GM12878 (cell line): ENCODE measurements around the gene ZSCAN10. TPM values are rescaled to one million over a fixed set of nuclear protein-coding genes. Genes with fewer than 3 reads are reported as not detected.
A peak's percentile ranks its signal among the peaks of the same experiment; 100 is the strongest.

Experiments used
- ATAC-seq: fragments of 200-7000 bp; cut with Tn5 transposase; 3 replicates; pipeline ENCODE4 v1.9.1; 2020; ENCODE audit warnings: mild to moderate bottlenecking, moderate library complexity
- BruUV-seq: library from RNA; stranded (reverse); fragments of 400-500 nt; replicated peaks from 2 replicates; lab custom pipeline; 2021; lab: Mats Ljungman, UMichigan
- CTCF ChIA-PET: fragments of 300-600 bp; sonication (Branson Sonifier 250); formaldehyde crosslinking; extraction: SDS; loops from one replicate; lab custom pipeline; 2021; ENCODE audit warnings: inconsistent platforms; lab: Yijun Ruan, JAX
- POLR2A ChIA-PET: fragments of 350-600 bp; formaldehyde crosslinking; extraction: SDS; loops from one replicate; lab custom pipeline; 2021; ENCODE audit warnings: inconsistent platforms; lab: Charles Lee
- RAD21 ChIA-PET: fragments of 300-600 bp; sonication (Branson Sonifier 250); formaldehyde crosslinking; loops from one replicate; lab custom pipeline; 2023; ENCODE audit warnings: antibody characterized with exemption; ENCODE audit not compliant: unreplicated experiment; lab: Charles Lee
- SMC1A ChIA-PET: fragments of 300-600 bp; sonication (Branson Sonifier 250); formaldehyde crosslinking; loops from one replicate; lab custom pipeline; 2023; ENCODE audit not compliant: unreplicated experiment, uncharacterized antibody; lab: Charles Lee
- DNase-seq: peaks from one replicate; pipeline ENCODE4 v3.0.0-alpha.2; 2011; ENCODE audit warnings: low read depth, low spot score
- FAIRE-seq: peaks from 3 replicates; lab custom pipeline; 2011; peaks lifted over from hg19 to GRCh38; lab: Jason Lieb, UNC
- H2AFZ ChIP-seq: 2 replicates; pipeline ENCODE4 v1.6.0; 2011; ENCODE audit warnings: low read depth, low read length, control low read depth; ENCODE audit not compliant: control insufficient read depth
- H3K27ac ChIP-seq: 2 replicates; pipeline ENCODE4 v1.5.1; 2011; ENCODE audit warnings: control low read depth; ENCODE audit not compliant: control insufficient read depth, insufficient read depth
- H3K27me3 ChIP-seq, 2 experiments: replicated peaks in 1 of 2; 2 replicates each; pipeline versions ENCODE4 v1.6.0 to v1.6.1; 2011; ENCODE audit warnings: low read length in 1 of 2; ENCODE audit not compliant: control insufficient read depth in 2 of 2, insufficient read depth in 2 of 2
- H3K36me3 ChIP-seq, 2 experiments: 2 replicates each; pipeline ENCODE4 v1.5.1; 2011; ENCODE audit warnings: low read length in 1 of 2; ENCODE audit not compliant: control insufficient read depth in 2 of 2, insufficient read depth in 2 of 2
- H3K4me1 ChIP-seq: 2 replicates; pipeline ENCODE4 v1.6.1; 2011; ENCODE audit warnings: mild to moderate bottlenecking, low read length, moderate library complexity, mixed read lengths; ENCODE audit not compliant: control insufficient read depth, insufficient read depth
- H3K4me2 ChIP-seq: 2 replicates; pipeline ENCODE4 v1.6.0; 2011; ENCODE audit warnings: control low read depth; ENCODE audit not compliant: control insufficient read depth, insufficient read depth
- H3K4me3 ChIP-seq: fragments of 200-600 bp; sonication (generic); 2 replicates; pipeline ENCODE4 v1.5.1; 2016
- H3K79me2 ChIP-seq: 2 replicates; pipeline ENCODE4 v1.6.0; 2011; ENCODE audit warnings: low read length; ENCODE audit not compliant: control insufficient read depth, insufficient read depth
- H3K9ac ChIP-seq: 2 replicates; pipeline ENCODE4 v1.8.0; 2011; ENCODE audit warnings: low read length, control low read depth, mixed read lengths; ENCODE audit not compliant: control insufficient read depth, insufficient read depth
- H3K9me3 ChIP-seq: replicated peaks from 3 replicates; pipeline ENCODE4 v1.5.1; 2011; ENCODE audit warnings: mild to moderate bottlenecking, low read length; ENCODE audit not compliant: control insufficient read depth, insufficient read depth
- H4K20me1 ChIP-seq: 2 replicates; pipeline ENCODE4 v1.6.0; 2011; ENCODE audit not compliant: control insufficient read depth, insufficient read depth
- HDAC6 ChIP-seq: fragments of 200-600 bp; sonication (generic); IDR thresholded peaks from one replicate; pipeline ENCODE4 v1.8.0; 2017; ENCODE audit warnings: antibody characterized with exemption; ENCODE audit not compliant: unreplicated experiment
- IRF4 ChIP-seq: IDR thresholded peaks from 2 replicates; pipeline ENCODE4 v1.6.1; 2011; ENCODE audit warnings: low read depth, low read length
- MYB ChIP-seq: fragments of 150-350 bp; IDR thresholded peaks from 2 replicates; pipeline ENCODE4 v1.6.1; 2014; ENCODE audit warnings: mild to moderate bottlenecking, low read depth, low read length, borderline replicate concordance
- RAD51 ChIP-seq: fragments of 450-650 bp; IDR thresholded peaks from 2 replicates; pipeline ENCODE4 v1.6.1; 2016; ENCODE audit warnings: moderate library complexity, mild to moderate bottlenecking, inconsistent platforms
- RFX5 ChIP-seq: IDR thresholded peaks from 2 replicates; pipeline ENCODE4 v1.6.1; 2011; ENCODE audit warnings: low read depth, low read length, improper control_type of control experiment
- RUNX3 ChIP-seq: IDR thresholded peaks from 2 replicates; pipeline ENCODE4 v1.6.1; 2012; ENCODE audit warnings: low read length, inconsistent platforms
- SIX5 ChIP-seq: IDR thresholded peaks from 2 replicates; pipeline ENCODE4 v1.6.1; 2011; ENCODE audit warnings: mild to moderate bottlenecking, low read depth, low read length, moderate library complexity; ENCODE audit not compliant: severe bottlenecking
- SMC3 ChIP-seq: IDR thresholded peaks from 2 replicates; pipeline ENCODE4 v1.6.1; 2011; ENCODE audit warnings: low read length, improper control_type of control experiment, borderline replicate concordance
- SUZ12 ChIP-seq: fragments of 200-600 bp; sonication (generic); IDR thresholded peaks from one replicate; pipeline ENCODE4 v1.6.1; 2018; ENCODE audit warnings: antibody characterized with exemption, mild to moderate bottlenecking; ENCODE audit not compliant: unreplicated experiment
- ZNF384 ChIP-seq: IDR thresholded peaks from 2 replicates; pipeline ENCODE4 v1.6.1; 2012; ENCODE audit warnings: low read depth, mild to moderate bottlenecking, low read length, improper control_type of control experiment, borderline replicate concordance
- WGBS: methylation state at CpG from one replicate; pipeline ENCODE4 v1.1.6; 2016; ENCODE audit warnings: low lambda C conversion rate; ENCODE audit not compliant: insufficient replicate concordance, insufficient coverage; ENCODE audit errors: missing lambda C conversion rate; 5-methylcytosine and 5-hydroxymethylcytosine counted together
- in situ Hi-C: fragments of 300-500 bp; cut with MboI; formaldehyde crosslinking; loops from 9 replicates; pipeline ENCODE4 v1.14.3; 2018; ENCODE audit warnings: mixed read lengths
- intact Hi-C: fragments of 100-400 bp; cut with micrococcal nuclease; formaldehyde crosslinking; loops from one replicate; pipeline ENCODE4 v1.14.2; 2022; ENCODE audit not compliant: unreplicated experiment
- polyA plus RNA-seq, 11 experiments: library from polyadenylated mRNA; depleted of rRNA in 4 of 11; unstranded in 6 of 11; stranded (reverse) in 5 of 11; fragments of >200 nt; fragmentation: Nextera tagmentation in 4 of 11; fragmentation: Illumina TruSeq in 1 of 11; extraction: Ambion mirVana in 4 of 11; extraction: Trizol in 1 of 11; gene quantifications; 1 replicate in 1 of 11; 2 replicates in 10 of 11; pipeline versions ENCODE4 v1.2.1 to v1.2.3, GENCODE V29; 2011 to 2016; ENCODE audit warnings: inconsistent platforms in 2 of 11, missing spikeins in 2 of 11, low read depth in 1 of 11
- total RNA-seq, 4 experiments: library from RNA; depleted of rRNA in 3 of 4; stranded (reverse); fragments of >200 nt in 3 of 4; fragmentation: Illumina TruSeq in 1 of 4; extraction: Trizol in 1 of 4; gene quantifications; 2 replicates each; pipeline versions ENCODE4 v1.2.1 to v1.2.3, GENCODE V29; 2013 to 2021
- TF ChIP-seq, protein P1 (sequence below): fragments of 450-650 bp; conservative IDR thresholded peaks from 2 replicates; pipeline ENCODE4 v1.6.1; 2017; ENCODE audit warnings: mild to moderate bottlenecking, moderate library complexity
- TF ChIP-seq, protein P2 (sequence below): IDR thresholded peaks from 2 replicates; pipeline ENCODE4 v1.6.1; 2012; ENCODE audit warnings: low read depth, low read length, improper control_type of control experiment

The ZSCAN10 gene
- total and polyA plus RNA-seq, 10 of the 15 experiments (the other 5 are each of a cell fraction or from before 2014, with no cell fraction given) = 0.06 to 0.33 TPM; not detected in 8

DNA sequence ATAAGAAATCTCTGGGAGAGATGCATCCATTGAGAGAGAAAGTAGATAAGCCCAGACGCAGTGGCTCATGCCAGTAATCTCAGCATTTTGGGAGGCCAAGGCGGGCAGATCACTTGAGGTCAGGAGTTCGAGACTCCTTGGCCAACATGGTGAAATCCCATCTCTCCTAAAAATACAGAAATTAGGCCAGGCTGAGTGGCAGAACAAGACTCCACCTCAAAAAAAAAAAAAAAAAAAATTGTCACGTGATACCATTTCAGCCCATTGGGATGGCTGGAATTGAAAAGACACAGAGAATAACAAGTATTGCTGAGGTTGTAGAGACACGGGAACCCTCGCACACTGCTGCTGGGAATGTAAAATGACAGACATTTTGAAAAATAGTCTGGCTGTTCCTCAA is 36.5 kb downstream of the ZSCAN10 start:
- no peaks in the 10 kb centered on the region for H3K27me3 ChIP-seq

DNA sequence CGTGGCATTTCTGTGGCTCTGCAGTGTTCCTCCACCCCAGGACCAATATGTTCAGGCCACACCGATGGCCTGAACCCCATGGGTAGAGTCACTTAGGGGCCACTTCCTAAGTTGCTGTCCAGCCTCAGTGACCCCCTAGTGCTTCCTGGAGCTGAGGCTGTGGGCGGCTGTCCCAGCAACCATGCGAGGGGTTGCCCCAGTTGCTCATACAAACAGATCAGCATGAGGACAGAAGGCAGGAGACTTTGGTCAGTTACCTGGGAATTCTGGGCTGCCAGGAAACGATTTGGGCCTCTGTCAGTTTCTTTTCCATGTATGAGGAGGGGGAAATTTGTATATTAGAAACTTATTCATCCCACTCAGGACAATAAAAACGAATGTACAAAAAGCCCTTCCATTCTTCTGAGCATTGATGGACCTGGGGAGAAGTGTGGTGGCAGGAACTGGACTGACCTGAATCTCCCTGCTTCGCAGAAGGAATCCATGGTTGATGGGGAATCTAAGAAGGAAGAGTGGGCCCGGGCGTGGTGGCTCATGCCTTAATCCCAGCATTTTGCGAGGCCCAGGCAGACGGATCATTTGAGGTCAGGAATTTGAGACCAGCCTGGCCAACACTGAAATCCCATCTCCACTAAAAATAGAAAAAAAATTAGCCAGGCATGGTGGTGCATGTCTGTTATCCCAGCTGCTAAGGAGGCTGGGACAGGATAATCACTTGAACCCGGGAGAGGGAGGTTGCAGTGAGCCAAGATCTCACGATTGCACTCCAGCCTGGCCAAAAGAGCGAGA is 38.6 kb downstream of the ZSCAN10 start:
- in situ Hi-C loops (loop anchor here (5.0 kb wide), 2 partner anchors 37 to 67 kb away; partner anchors contain the start of gene ZSCAN10), intact Hi-C loops (no loop called here)
- Histone ChIP-seq H3K27me3 (no peaks in the 10 kb centered on the region), H3K4me1 (peaks cover 18% of the 10 kb centered on the region), H2AFZ (no peak overlapping the region; the same call in 1 of the 2 replicates), H4K20me1 (no peaks in the 10 kb centered on the region), H3K36me3 (no peaks in the 10 kb centered on the region), H3K4me3 (no peak overlapping the region), H3K9ac (no peak overlapping the region), H3K27ac (no peak overlapping the region), H3K4me2 (no peak overlapping the region), H3K79me2 (peaks cover 4% of the 10 kb centered on the region), H3K9me3 (no peaks in the 10 kb centered on the region; the same call in 2 of the 3 replicates)
- ATAC-seq (no peak), DNase-seq (no peak), FAIRE-seq (no peak)
- CTCF ChIA-PET = interaction anchor here (0.7 to 9.5 kb wide), 15 partner anchors 12 to 136 kb away, joined by 3 to 174 read pairs (median 10); partner anchors contain the start of genes HCFC1R1 and THOC6
- 61% methylated on average over 14 of the region's 14 CpGs for WGBS
- no TSS peak for BruUV-seq
- POLR2A ChIA-PET = interaction anchor here (0.5 to 1.7 kb wide), 4 partner anchors 17 to 75 kb away, joined by 3 to 12 read pairs (median 4); no protein-coding TSS in a partner anchor
- RAD21 ChIA-PET = interaction anchor here (1.1 to 3.0 kb wide), 6 partner anchors 15 to 105 kb away, joined by 3 to 72 read pairs (median 9); no protein-coding TSS in a partner anchor
- SMC1A ChIA-PET = interaction anchor here (1.3 to 3.9 kb wide), 5 partner anchors 16 to 106 kb away, joined by 3 to 53 read pairs (median 4); no protein-coding TSS in a partner anchor
- TF ChIP-seq SMC3 = no peak
- no peak for TF ChIP-seq RUNX3
- TF ChIP-seq, protein P1, sequence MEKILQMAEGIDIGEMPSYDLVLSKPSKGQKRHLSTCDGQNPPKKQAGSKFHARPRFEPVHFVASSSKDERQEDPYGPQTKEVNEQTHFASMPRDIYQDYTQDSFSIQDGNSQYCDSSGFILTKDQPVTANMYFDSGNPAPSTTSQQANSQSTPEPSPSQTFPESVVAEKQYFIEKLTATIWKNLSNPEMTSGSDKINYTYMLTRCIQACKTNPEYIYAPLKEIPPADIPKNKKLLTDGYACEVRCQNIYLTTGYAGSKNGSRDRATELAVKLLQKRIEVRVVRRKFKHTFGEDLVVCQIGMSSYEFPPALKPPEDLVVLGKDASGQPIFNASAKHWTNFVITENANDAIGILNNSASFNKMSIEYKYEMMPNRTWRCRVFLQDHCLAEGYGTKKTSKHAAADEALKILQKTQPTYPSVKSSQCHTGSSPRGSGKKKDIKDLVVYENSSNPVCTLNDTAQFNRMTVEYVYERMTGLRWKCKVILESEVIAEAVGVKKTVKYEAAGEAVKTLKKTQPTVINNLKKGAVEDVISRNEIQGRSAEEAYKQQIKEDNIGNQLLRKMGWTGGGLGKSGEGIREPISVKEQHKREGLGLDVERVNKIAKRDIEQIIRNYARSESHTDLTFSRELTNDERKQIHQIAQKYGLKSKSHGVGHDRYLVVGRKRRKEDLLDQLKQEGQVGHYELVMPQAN = no peak
- TF ChIP-seq, protein P2, sequence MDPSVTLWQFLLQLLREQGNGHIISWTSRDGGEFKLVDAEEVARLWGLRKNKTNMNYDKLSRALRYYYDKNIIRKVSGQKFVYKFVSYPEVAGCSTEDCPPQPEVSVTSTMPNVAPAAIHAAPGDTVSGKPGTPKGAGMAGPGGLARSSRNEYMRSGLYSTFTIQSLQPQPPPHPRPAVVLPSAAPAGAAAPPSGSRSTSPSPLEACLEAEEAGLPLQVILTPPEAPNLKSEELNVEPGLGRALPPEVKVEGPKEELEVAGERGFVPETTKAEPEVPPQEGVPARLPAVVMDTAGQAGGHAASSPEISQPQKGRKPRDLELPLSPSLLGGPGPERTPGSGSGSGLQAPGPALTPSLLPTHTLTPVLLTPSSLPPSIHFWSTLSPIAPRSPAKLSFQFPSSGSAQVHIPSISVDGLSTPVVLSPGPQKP = no peak
- TF ChIP-seq HDAC6 = no peak
- TF ChIP-seq IRF4 = no peak
- no peak for TF ChIP-seq RFX5
- TF ChIP-seq SIX5 = no peak
- no peak for TF ChIP-seq SUZ12
- TF ChIP-seq ZNF384 = no peak

More for the DNA sequence above, 36.5 kb downstream of the ZSCAN10 start:
- H3K9me3 ChIP-seq = no peaks in the 10 kb centered on the region; the same call in 2 of the 3 replicates
- no peaks in the 10 kb centered on the region for H3K36me3 ChIP-seq
- no TSS peak for BruUV-seq
- ChIA-PET POLR2A (interaction anchor here (1.1 to 1.4 kb wide), 2 partner anchors 12 to 37 kb away, joined by 3 to 4 read pairs; partner anchors contain the start of gene ZSCAN10), CTCF (interaction anchor here (1.8 to 9.5 kb wide), 3 partner anchors 14 to 70 kb away, joined by 9 to 174 read pairs (median 39); no protein-coding TSS in a partner anchor), RAD21 (interaction anchor here (1.9 to 3.9 kb wide), 2 partner anchors 35 to 66 kb away, joined by 8 to 23 read pairs; no protein-coding TSS in a partner anchor), SMC1A (interaction anchor here (1.2 to 6.1 kb wide), 3 partner anchors 14 to 72 kb away, joined by 4 to 52 read pairs (median 26); partner anchors contain the start of gene ZNF213)
- no peaks in the 10 kb centered on the region for H4K20me1 ChIP-seq
- peaks cover 22% of the 10 kb centered on the region for H3K79me2 ChIP-seq
- DNase-seq (no peak), ATAC-seq (no peak)
- H2AFZ ChIP-seq = no peak overlapping the region
- no peak overlapping the region for H3K4me2 ChIP-seq
- intact Hi-C loops (no loop called here), in situ Hi-C loops (loop anchor here (5.0 kb wide), 2 partner anchors 35 to 65 kb away; partner anchors contain the start of gene ZSCAN10)
- WGBS = 63% methylated on average over 6 of the region's 6 CpGs
- no peak overlapping the region for H3K9ac ChIP-seq
- H3K4me3 ChIP-seq = no peak overlapping the region
- no peak overlapping the region for H3K27ac ChIP-seq
- H3K4me1 ChIP-seq = peaks cover 23% of the 10 kb centered on the region
- TF ChIP-seq RAD51 = peak; percentile 63; the same call in 1 of the 2 replicates
- no peak for TF ChIP-seq MYB
- TF ChIP-seq, all 136 proteins: peak for 1
- no peak for FAIRE-seq
